ENCODE measurements around the gene EVA1C. TPM values are rescaled to one million over a fixed set of nuclear protein-coding genes. Genes with fewer than 3 reads are reported as not detected.
"Not testable (repeated sequence)": the region's sequence is repeated elsewhere in the genome, so short reads cannot be mapped to it uniquely, and the experiment has no call there.

The EVA1C gene
- total RNA-seq, 2 experiments from 2014 or later, result 5.0 to 6.3 TPM

DNA sequence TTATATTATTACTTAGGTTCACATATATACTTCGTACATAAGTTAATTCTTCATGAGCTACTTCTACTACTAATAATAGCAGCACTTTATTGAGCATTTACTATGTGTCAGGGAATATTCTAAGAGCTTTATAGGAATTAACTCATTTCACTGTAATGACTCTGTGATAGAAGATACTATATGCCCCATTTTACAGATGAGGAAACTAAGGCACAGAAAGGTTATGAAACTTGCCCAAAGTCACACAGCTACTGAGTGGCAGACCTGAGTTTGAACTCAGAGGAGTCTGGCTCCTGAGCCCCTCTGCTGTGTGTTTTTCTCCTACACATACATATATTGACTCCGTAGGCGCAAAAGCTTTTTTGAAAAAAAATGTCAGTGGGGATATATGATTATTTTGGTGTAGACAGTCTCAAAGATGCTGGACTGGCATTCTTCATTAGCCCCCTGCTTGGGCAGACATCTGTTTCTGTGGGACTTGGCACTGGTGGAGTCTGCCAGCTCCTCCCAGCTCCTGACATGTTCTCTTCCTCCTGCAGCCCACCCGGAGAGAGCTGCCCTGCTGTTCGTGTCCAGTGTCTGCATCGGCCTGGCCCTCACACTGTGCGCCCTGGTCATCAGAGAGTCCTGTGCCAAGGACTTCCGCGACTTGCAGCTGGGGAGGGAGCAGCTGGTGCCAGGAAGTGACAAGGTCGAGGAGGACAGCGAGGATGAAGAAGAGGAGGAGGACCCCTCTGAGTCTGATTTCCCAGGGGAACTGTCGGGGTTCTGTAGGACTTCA, 102.0 kb downstream of the EVA1C start:
- Mint-ChIP-seq H3K27me3 (no peaks in the 10 kb centered on the region), H3K36me3 (ENCODE audit: low read depth) (peaks cover 3% of the 10 kb centered on the region), H3K27ac (no peak overlapping the region), H3K4me1 (peaks cover 2% of the 10 kb centered on the region), H3K4me3 (no peak overlapping the region), H3K9me3 (no peaks in the 10 kb centered on the region)
- CTCF ChIA-PET, result no interaction called here
- POLR2A ChIA-PET, result interaction anchor here (1.8 kb wide), 1 partner anchor 55 kb away, joined by 4 read pairs; no protein-coding TSS in a partner anchor
- no peak for DNase-seq

DNA sequence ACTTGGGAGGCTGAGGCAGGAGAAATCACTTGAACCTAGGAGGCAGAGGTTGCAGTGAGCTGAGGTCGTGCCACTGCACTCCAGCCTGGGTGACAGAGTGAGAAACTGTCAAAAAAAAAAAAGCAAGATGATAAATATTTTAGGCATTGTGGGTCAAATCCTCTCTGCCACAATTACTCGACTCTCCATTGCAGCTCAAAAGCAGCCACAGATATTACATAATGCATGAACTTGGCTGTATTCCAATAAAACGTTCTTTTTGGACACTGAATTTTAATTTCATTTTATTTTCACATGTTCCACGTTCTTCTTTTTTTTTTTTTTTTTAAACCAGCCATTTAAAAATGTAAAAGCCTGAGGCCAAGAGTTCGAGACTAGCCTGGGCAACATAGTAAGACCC, 103.4 kb downstream of the EVA1C start:
- Mint-ChIP-seq H3K27me3 (no peaks in the 10 kb centered on the region), H3K9me3 (no peaks in the 10 kb centered on the region), H3K36me3 (ENCODE audit: low read depth) (no peaks in the 10 kb centered on the region), H3K4me3 (no peak overlapping the region), H3K4me1 (no peaks in the 10 kb centered on the region), H3K27ac (no peak overlapping the region)
- no peak for DNase-seq
- ChIA-PET CTCF (no interaction called here), POLR2A (no interaction called here)

GRCh38 chr21:32516756-32517649, 104.5 kb downstream of the EVA1C start:
- POLR2A ChIA-PET, result no interaction called here
- Mint-ChIP-seq H3K27ac (no peak overlapping the region), H3K4me3 (no peak overlapping the region), H3K9me3 (no peaks in the 10 kb centered on the region), H3K4me1 (no peaks in the 10 kb centered on the region), H3K36me3 (ENCODE audit: low read depth) (no peaks in the 10 kb centered on the region), H3K27me3 (no peaks in the 10 kb centered on the region)
- no peak for DNase-seq
- CTCF ChIA-PET, result interaction anchor here (1.7 kb wide), 1 partner anchor 53 kb away, joined by 5 read pairs; no protein-coding TSS in a partner anchor

DNA sequence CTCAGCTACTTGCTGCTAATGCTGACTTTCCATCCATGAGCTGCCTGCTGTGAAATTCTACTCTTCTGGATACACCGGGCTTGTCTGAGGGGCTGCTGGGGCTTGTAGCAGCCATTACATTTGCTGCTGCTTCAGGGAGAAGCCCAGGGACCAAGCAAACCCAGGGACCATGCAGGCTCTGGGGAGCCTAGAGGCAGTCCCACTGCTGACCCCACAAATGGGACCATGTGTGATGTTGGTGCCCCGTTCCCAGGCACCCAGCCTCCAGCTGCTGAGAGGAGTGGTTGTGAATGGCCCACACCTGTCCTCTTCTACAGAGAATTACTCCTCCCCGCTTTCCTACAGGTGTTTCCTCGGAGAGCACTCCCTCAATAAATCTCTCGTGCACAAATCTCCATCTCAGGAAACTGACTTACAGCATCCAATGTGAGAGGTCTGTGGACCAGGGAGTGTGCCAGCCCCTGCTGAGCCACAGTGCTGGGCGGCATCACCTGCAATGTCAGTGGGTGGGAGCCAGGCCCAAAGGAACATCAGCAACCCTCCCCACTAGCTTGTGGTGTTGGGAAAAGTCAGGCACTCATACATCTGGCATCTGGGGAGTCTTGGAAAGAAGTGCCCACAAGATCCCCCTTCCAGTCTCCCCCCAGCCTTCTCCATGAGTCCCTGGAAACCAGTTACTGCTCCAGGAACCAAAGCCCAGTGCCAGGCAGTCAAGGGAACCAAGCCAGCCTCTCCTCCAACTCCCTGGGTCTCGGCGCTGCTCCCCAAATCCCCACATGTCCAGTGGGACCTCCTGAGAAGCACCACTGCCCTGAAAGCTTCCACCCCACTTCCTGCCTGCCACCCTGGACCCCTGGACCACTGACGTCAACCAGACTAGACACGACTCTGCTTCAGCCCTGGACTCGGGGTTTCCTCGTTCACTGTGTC, 107.7 kb downstream of the EVA1C start:
- Mint-ChIP-seq H3K36me3 (ENCODE audit: low read depth) (no peaks in the 10 kb centered on the region), H3K4me1 (no peaks in the 10 kb centered on the region), H3K4me3 (no peak overlapping the region), H3K9me3 (no peaks in the 10 kb centered on the region), H3K27me3 (no peaks in the 10 kb centered on the region), H3K27ac (no peak overlapping the region)
- DNase-seq, result no peak
- POLR2A ChIA-PET, result no interaction called here
- CTCF ChIA-PET, result no interaction called here

GRCh38 chr21:32520875-32521735, 108.6 kb downstream of the EVA1C start:
- DNase-seq, result no peak
- ChIA-PET POLR2A (no interaction called here), CTCF (no interaction called here)
- Mint-ChIP-seq H3K36me3 (ENCODE audit: low read depth) (no peaks in the 10 kb centered on the region), H3K4me3 (no peak overlapping the region), H3K4me1 (no peaks in the 10 kb centered on the region), H3K27me3 (no peaks in the 10 kb centered on the region), H3K27ac (no peak overlapping the region), H3K9me3 (no peaks in the 10 kb centered on the region)

DNA sequence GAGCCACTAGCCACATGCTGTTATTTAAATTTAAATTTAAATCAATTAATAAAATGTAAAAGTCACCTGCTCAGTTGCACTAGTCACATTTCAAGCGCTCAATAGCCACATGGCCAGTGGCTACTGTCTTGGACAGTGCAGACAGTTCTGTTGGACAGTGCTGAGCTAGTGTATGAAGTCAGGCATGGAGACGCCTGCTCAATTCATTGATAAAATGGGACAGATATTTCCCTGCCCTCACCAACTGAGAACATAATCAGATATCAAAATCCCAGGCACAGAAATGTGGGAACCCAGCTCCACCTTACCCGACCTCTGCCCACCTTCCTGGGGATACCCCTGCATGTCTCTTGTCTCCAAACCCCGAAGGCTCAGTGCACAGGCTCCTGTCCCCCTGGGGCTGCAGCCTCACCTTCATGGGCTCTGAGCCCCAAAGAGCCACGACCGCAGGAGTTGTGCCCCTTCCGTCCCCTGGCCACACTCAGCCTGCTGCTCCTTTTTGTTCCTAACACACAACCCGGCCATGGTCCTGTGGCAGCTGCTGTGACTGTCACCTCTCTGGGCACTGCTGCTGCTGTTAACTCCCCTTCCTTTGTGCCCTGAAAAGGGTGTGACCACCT, 109.3 kb downstream of the EVA1C start:
- Mint-ChIP-seq H3K4me3 (no peak overlapping the region), H3K4me1 (no peaks in the 10 kb centered on the region), H3K27me3 (no peaks in the 10 kb centered on the region), H3K9me3 (no peaks in the 10 kb centered on the region), H3K27ac (no peak overlapping the region), H3K36me3 (ENCODE audit: low read depth) (no peaks in the 10 kb centered on the region)
- DNase-seq, result no peak
- ChIA-PET CTCF (no interaction called here), POLR2A (no interaction called here)

- Mint-ChIP-seq H3K4me3 (no peak overlapping the region), H3K27ac (no peak overlapping the region), H3K9me3 (no peaks in the 10 kb centered on the region), H3K4me1 (no peaks in the 10 kb centered on the region), H3K36me3 (ENCODE audit: low read depth) (no peaks in the 10 kb centered on the region), H3K27me3 (no peaks in the 10 kb centered on the region)
- POLR2A ChIA-PET, result no interaction called here
- CTCF ChIA-PET, result no interaction called here
- DNase-seq, result no peak
Observed at GRCh38 chr21:32523463-32523862, 111.0 kb downstream of the EVA1C start.

- H3K36me3 Mint-ChIP-seq (ENCODE audit: low read depth), result no peaks in the 10 kb centered on the region
- H3K9me3 Mint-ChIP-seq, result no peaks in the 10 kb centered on the region
- H3K4me1 Mint-ChIP-seq, result no peaks in the 10 kb centered on the region
- ChIA-PET CTCF (interaction anchor here (0.6 kb wide), 1 partner anchor 77 kb away, joined by 3 read pairs; no protein-coding TSS in a partner anchor), POLR2A (no interaction called here)
- no peak for DNase-seq
- no peak overlapping the region for H3K27ac Mint-ChIP-seq
- H3K4me3 Mint-ChIP-seq, result no peak overlapping the region
- H3K27me3 Mint-ChIP-seq, result no peaks in the 10 kb centered on the region
Observed at GRCh38 chr21:32523988-32524719, 111.6 kb downstream of the EVA1C start.

- no peaks in the 10 kb centered on the region for H3K36me3 Mint-ChIP-seq (ENCODE audit: low read depth)
- no peak overlapping the region for H3K27ac Mint-ChIP-seq
- no peaks in the 10 kb centered on the region for H3K9me3 Mint-ChIP-seq
- H3K27me3 Mint-ChIP-seq, result no peaks in the 10 kb centered on the region
- POLR2A ChIA-PET, result no interaction called here
- no peak overlapping the region for H3K4me3 Mint-ChIP-seq
- CTCF ChIA-PET, result no interaction called here
- DNase-seq, result no peak
- H3K4me1 Mint-ChIP-seq, result no peaks in the 10 kb centered on the region
Observed at GRCh38 chr21:32525282-32525681, 112.8 kb downstream of the EVA1C start.

GRCh38 chr21:32529679-32530078, 117.2 kb downstream of the EVA1C start:
- H3K36me3 Mint-ChIP-seq (ENCODE audit: low read depth), result no peaks in the 10 kb centered on the region
- H3K4me1 Mint-ChIP-seq, result no peaks in the 10 kb centered on the region
- no peak for DNase-seq

DNA sequence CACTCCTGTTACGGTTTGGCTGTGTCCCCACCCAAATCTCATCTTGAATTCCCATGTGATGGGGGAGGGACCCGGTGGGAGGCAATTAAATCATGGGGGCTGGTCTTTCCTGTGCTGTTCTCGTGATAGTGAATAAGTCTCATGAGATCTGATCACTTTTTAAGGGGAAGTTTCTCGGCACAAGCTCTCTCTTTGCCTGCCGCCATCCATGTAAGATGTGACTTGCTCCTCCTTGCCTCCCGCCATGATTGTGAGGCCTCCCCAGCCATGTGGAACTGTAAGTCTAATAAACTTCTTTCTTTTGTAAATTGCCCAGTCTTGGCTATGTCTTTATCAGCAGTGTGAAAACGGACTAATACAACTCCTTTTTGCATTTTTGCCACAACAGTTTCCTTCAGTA, 118.3 kb downstream of the EVA1C start:
- H3K4me3 Mint-ChIP-seq; POLR2A ChIA-PET; CTCF ChIA-PET; H3K36me3 Mint-ChIP-seq (ENCODE audit: low read depth); H3K4me1 Mint-ChIP-seq; H3K9me3 Mint-ChIP-seq; DNase-seq; H3K27me3 Mint-ChIP-seq; H3K27ac Mint-ChIP-seq: not testable (repeated sequence)

More at GRCh38 chr21:32529679-32530078, 117.2 kb downstream of the EVA1C start:
- Mint-ChIP-seq H3K4me3 (no peak overlapping the region), H3K9me3 (peaks cover 4% of the 10 kb centered on the region), H3K27me3 (no peaks in the 10 kb centered on the region), H3K27ac (no peak overlapping the region)
- ChIA-PET CTCF (no interaction called here), POLR2A (no interaction called here)

Data from activated CD4-positive, alpha-beta memory T cell treated with anti-CD3 and anti-CD28 coated beads, Interleukin-2, amount 10 ng/mL, durations not matched to agents 7 days and 5 days (primary cell).